Peyer's patch (tissue), 4 donors: Measurements from ENCODE around the gene BAIAP2L1. TPM values are rescaled to one million over a fixed set of nuclear protein-coding genes. Genes with fewer than 3 reads are reported as not detected.

Source experiments
- DNase-seq, 3 donors: peaks; one replicate each; pipeline ENCODE4 v3.0.0-alpha.2; 2017 to 2019
- H3K27ac ChIP-seq, 4 donors: fragments of 200-600 bp; sonication (generic); one replicate each; pipeline ENCODE4 v1.5.1; 2016 to 2019
- H3K27me3 ChIP-seq, 2 donors: fragments of 200-600 bp; sonication (generic); one replicate each; pipeline ENCODE4 v1.5.1; 2019
- H3K36me3 ChIP-seq, 3 donors: fragments of 200-600 bp; sonication (generic); one replicate each; pipeline ENCODE4 v1.5.1; 2016 to 2019
- H3K4me1 ChIP-seq, 4 donors: fragments of 200-600 bp; sonication (generic); one replicate each; pipeline ENCODE4 v1.5.1; 2016 to 2019
- H3K4me3 ChIP-seq, 4 donors: fragments of 200-600 bp; sonication (generic); 1 replicate in 3 of 4; 2 replicates in 1 of 4; pipeline ENCODE4 v1.5.1; 2016 to 2019; ENCODE audit warnings: mild to moderate bottlenecking in 1 of 4
- H3K9me3 ChIP-seq, 4 donors: fragments of 200-600 bp; sonication (generic); one replicate each; pipeline ENCODE4 v1.5.1; 2016 to 2019; ENCODE audit warnings: mild to moderate bottlenecking in 1 of 4
- POLR2A ChIP-seq, 2 donors: fragments of 450-650 bp; IDR thresholded peaks; one replicate each; pipeline ENCODE4 v1.5.1; 2017; ENCODE audit warnings: antibody characterized with exemption in 2 of 2, mild to moderate bottlenecking in 2 of 2, moderate library complexity in 2 of 2
- total RNA-seq, 4 donors: library from RNA; depleted of rRNA; stranded (reverse); fragments of >200 nt; gene quantifications; one replicate each; pipeline ENCODE4 v1.1.0, GENCODE V29; 2016
- TF ChIP-seq, protein P1 (sequence below), 6 experiments: fragments of 450-650 bp in 4 of 6; fragments of 200-600 bp in 2 of 6; sonication (generic) in 1 of 6; IDR thresholded peaks; one replicate each; pipeline ENCODE4 v1.5.1; 2017 to 2019; ENCODE audit warnings: antibody characterized with exemption in 6 of 6, mild to moderate bottlenecking in 3 of 6, moderate library complexity in 1 of 6

BAIAP2L1 gene
- total RNA-seq, 4 donors from 2014 or later: 31.4 to 46.4 (median 41.9) TPM

DNA sequence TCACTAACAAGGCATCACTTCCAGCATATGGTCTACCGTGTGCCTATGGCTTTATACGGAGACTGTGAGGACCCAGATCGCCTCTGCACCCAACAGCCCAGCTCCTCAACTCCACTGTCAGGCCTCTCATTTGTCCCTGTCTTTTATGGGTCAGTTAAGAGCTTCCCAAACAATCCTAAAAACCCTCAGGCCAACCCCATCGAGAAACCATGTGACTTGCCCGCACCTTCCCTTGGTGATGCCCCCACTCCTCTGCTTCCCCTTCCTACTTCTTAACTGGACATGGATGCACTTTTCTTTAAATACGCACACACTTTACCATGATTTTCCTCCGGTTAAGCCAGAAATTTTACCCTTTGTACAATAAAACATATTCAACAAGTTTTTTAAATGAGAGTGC is 46.8 kb downstream of the BAIAP2L1 start:
- H3K36me3 ChIP-seq: no peaks in the 10 kb centered on the region
- peak overlapping the region in 3 of 4 donors; percentile 53 to 77 (median 76) for H3K27ac ChIP-seq

DNA sequence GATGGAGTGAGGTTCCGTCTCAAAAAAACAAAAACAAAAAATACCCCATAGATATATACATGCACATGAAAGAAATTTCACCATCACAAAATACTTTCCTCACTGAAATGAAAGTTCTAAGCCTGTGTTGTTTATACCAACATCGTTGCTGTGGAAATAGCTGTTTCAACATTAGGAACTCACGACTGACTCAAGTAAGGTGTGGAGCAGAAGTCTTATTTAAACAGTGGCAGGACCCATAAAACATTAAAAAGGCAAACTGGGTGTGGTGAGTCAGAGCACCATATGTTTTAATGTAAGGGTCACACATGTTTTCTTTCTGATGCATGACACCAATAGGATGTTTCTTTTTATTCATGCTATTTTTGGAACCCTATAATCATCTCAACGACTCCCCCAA is 48.3 kb downstream of the BAIAP2L1 start:
- Histone ChIP-seq H3K4me3 (no peak overlapping the region), H3K27ac (peak overlapping the region in 2 of 4 donors; percentile 4 to 23), H3K9me3 (no peaks in the 10 kb centered on the region), H3K27me3 (no peaks in the 10 kb centered on the region), H3K4me1 (peaks cover 0 to 30% (median 0%) of the 10 kb centered on the region in 4 donors), H3K36me3 (no peaks in the 10 kb centered on the region)
- TF ChIP-seq, protein P1, sequence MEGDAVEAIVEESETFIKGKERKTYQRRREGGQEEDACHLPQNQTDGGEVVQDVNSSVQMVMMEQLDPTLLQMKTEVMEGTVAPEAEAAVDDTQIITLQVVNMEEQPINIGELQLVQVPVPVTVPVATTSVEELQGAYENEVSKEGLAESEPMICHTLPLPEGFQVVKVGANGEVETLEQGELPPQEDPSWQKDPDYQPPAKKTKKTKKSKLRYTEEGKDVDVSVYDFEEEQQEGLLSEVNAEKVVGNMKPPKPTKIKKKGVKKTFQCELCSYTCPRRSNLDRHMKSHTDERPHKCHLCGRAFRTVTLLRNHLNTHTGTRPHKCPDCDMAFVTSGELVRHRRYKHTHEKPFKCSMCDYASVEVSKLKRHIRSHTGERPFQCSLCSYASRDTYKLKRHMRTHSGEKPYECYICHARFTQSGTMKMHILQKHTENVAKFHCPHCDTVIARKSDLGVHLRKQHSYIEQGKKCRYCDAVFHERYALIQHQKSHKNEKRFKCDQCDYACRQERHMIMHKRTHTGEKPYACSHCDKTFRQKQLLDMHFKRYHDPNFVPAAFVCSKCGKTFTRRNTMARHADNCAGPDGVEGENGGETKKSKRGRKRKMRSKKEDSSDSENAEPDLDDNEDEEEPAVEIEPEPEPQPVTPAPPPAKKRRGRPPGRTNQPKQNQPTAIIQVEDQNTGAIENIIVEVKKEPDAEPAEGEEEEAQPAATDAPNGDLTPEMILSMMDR (IDR thresholded peaks at IDR 0.05): no peak
- TF ChIP-seq POLR2A (IDR thresholded peaks at IDR 0.05): no peak
- no peak for DNase-seq

More for the DNA sequence above, 46.8 kb downstream of the BAIAP2L1 start:
- TF ChIP-seq POLR2A (IDR thresholded peaks at IDR 0.05): no peak
- TF ChIP-seq, protein P1 (IDR thresholded peaks at IDR 0.05): no peak
- Histone ChIP-seq H3K9me3 (no peaks in the 10 kb centered on the region), H3K4me1 (peaks cover 0 to 28% (median 0%) of the 10 kb centered on the region in 4 donors), H3K4me3 (no peak overlapping the region), H3K27me3 (no peaks in the 10 kb centered on the region)
- DNase-seq: no peak

DNA sequence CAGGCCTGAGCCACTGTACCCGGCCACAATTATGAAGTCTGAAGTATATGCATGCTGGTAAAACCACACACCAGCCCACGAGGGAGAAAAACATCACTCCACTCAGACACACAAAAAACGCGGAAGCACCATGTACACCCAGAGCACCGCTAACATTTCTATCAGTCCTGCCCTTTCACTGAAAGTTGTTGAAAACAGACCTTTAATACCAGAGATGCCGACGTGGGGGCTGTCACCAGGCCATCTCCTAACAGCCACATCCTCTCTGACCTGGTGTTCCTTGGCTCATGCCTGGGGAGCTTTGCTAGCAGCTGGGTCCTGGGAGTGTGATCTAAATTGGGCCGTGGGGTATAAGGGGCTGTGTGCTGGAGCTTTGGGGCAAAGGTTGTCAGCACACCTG is 49.8 kb downstream of the BAIAP2L1 start:
- H3K27me3 ChIP-seq: no peaks in the 10 kb centered on the region
- no peaks in the 10 kb centered on the region for H3K36me3 ChIP-seq
- peaks cover 0 to 30% (median 0%) of the 10 kb centered on the region in 4 donors for H3K4me1 ChIP-seq
- DNase-seq: no peak
- TF ChIP-seq POLR2A (IDR thresholded peaks at IDR 0.05): no peak
- TF ChIP-seq, protein P1 (IDR thresholded peaks at IDR 0.05): no peak
- H3K27ac ChIP-seq: no peak overlapping the region
- H3K9me3 ChIP-seq: no peaks in the 10 kb centered on the region
- no peak overlapping the region for H3K4me3 ChIP-seq

DNA sequence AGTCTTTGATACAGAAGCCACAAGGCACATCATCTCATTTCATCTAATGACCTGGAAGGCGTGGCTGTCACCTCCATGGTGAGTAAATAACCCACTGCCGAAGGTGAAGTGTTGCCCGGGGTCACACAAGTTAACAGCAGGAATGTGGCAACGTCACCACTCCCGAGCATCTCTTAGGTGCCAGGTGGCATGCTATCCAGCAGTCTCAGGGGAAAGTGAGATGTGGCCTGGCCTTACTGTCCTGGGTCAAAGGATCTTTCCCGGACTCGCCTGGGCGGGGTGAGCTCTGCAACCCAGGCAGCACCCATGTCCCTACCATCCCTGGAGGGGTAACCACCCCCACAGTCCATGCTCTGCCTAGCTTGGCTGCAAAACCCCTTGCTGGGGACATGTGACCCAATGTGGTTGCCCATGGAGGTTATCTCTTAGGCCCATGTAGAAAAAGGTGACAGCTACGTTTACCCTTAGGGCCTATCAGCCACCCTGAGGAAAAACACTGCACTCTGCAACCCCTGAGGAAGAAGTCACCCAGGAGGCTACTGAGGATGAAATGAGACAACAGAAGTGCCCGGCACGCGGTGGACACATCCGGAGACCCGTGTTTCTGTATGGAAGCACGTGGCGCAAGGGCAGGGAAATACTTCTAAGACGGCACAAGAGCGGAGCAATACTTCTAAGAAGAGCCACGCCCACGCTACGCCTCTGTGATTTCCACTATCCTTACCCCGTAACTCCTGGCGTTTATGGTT is 52.0 kb downstream of the BAIAP2L1 start:
- H3K27ac ChIP-seq: peak overlapping the region in 1 of 4 donors; percentile 55
- peak in 2 of 3 donors; percentile 71 to 78 for DNase-seq

DNA sequence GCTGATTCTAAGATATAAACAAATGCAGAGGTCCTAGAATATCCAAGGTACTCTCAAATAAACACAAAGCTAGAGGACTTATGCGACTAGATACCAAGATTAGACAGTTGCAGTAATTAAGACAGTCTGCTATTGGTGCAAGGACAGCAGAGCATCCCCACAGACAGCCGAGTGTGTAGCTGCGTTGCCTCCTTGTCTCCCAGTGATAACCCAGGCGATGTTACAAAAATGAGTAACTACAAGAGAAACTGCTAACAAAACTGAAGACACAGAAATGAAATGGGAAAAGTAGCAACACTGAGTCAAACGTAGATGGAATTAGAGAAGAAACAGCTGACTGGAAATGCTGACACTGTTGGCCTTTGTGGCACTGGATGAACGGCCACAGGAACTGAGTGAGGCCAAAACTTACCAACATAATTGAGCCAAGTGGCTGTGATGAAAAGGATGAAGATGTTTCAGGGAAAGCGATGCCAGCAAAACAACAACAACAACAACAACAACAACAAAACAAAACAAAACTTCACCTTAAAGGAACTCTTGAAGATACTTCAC is 54.3 kb downstream of the BAIAP2L1 start:
- DNase-seq: no peak
- Histone ChIP-seq H3K36me3 (no peaks in the 10 kb centered on the region), H3K4me1 (peaks cover 0 to 6% (median 0%) of the 10 kb centered on the region in 4 donors), H3K9me3 (no peaks in the 10 kb centered on the region), H3K27ac (no peak overlapping the region), H3K27me3 (no peaks in the 10 kb centered on the region), H3K4me3 (no peak overlapping the region)
- TF ChIP-seq POLR2A (IDR thresholded peaks at IDR 0.05): no peak
- TF ChIP-seq, protein P1 (IDR thresholded peaks at IDR 0.05): no peak

More for the DNA sequence above, 52.0 kb downstream of the BAIAP2L1 start:
- no peaks in the 10 kb centered on the region for H3K36me3 ChIP-seq
- H3K27me3 ChIP-seq: no peaks in the 10 kb centered on the region
- no peak for TF ChIP-seq POLR2A (IDR thresholded peaks at IDR 0.05)
- TF ChIP-seq, protein P1 (IDR thresholded peaks at IDR 0.05): no peak
- no peaks in the 10 kb centered on the region for H3K9me3 ChIP-seq
- H3K4me3 ChIP-seq: no peak overlapping the region
- peaks cover 0 to 13% (median 0%) of the 10 kb centered on the region in 4 donors for H3K4me1 ChIP-seq
